DND-41 (cell line): ENCODE data around the gene PER2.

Experiments
- CTCF ChIP-seq: IDR thresholded peaks from 2 replicates; pipeline ENCODE4 v1.5.1; 2012; ENCODE audit warnings: borderline replicate concordance, low read length, moderate library complexity, mild to moderate bottlenecking; ENCODE audit not compliant: poor library complexity, severe bottlenecking; ENCODE audit errors: extremely low read depth
- EZH2 ChIP-seq: IDR thresholded peaks from 3 replicates; pipeline ENCODE4 v1.6.1; 2012; ENCODE audit warnings: borderline replicate concordance, low read depth, mild to moderate bottlenecking, moderate library complexity, low read length, inconsistent platforms; ENCODE audit not compliant: severe bottlenecking

DNA sequence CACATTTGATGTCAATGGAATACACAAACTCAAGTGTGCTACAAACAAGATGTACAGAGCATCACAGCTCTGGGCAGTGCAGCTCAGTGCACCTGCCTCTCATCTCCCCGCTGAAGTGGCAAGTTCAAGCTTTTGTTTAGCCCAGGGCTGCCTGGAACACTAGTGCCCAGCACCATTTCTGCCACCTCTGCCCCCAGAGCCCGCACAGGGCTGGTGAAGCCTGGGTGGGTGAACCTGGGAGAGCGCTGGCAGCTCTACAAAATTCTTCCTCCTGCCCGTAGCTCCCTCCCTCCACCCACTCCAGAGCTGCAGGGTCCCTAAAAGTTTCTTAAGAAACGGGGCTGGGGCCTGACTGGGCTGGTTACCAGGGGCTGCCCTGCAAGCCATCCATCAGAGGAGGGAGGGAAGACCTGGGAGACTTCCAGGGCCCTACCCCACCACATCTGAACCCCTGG is 50.1 kb downstream of the PER2 start:
- TF ChIP-seq CTCF (no peak), EZH2 (no peak)
